ENCODE results near the gene R3HDML.
A peak's percentile ranks its signal among the peaks of the same experiment; 100 is the strongest.
"Not testable (repeated sequence)": the region's sequence is repeated elsewhere in the genome, so short reads cannot be mapped to it uniquely, and the experiment has no call there.

R3HDML gene, protein sequence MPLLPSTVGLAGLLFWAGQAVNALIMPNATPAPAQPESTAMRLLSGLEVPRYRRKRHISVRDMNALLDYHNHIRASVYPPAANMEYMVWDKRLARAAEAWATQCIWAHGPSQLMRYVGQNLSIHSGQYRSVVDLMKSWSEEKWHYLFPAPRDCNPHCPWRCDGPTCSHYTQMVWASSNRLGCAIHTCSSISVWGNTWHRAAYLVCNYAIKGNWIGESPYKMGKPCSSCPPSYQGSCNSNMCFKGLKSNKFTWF

DNA sequence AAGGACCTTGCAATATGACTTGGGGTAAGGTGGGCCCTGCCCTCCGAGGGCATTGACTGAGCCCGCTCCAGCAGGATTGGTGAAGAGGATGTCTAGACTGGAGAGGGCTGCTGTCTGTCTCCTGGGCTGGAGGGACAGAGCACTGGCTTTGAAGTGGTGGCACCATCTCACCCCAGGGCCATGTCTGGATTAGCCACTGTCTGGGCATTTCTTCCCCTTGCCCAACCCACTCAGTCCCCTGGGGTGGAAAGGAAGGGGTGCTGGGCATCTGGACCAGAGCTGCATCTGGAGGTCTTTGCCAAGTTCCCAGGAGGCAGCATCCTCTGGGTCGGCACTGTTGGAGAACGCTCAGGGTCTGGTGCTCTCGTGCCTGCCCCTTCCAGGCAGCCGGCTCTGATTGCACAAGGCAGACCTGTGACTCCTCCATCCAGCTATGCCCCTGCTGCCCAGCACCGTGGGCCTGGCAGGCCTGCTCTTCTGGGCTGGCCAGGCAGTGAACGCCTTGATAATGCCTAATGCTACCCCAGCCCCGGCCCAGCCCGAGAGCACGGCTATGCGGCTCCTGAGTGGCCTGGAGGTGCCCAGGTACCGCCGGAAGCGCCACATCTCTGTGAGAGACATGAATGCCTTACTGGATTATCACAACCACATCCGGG, at the start of gene R3HDML:
Gene R3HDML (plus strand): TSS at position 319 of the 656 bp plus-strand sequence. CDS start 115 bp downstream, at position 434.
- no peak for DNase-seq

DNA sequence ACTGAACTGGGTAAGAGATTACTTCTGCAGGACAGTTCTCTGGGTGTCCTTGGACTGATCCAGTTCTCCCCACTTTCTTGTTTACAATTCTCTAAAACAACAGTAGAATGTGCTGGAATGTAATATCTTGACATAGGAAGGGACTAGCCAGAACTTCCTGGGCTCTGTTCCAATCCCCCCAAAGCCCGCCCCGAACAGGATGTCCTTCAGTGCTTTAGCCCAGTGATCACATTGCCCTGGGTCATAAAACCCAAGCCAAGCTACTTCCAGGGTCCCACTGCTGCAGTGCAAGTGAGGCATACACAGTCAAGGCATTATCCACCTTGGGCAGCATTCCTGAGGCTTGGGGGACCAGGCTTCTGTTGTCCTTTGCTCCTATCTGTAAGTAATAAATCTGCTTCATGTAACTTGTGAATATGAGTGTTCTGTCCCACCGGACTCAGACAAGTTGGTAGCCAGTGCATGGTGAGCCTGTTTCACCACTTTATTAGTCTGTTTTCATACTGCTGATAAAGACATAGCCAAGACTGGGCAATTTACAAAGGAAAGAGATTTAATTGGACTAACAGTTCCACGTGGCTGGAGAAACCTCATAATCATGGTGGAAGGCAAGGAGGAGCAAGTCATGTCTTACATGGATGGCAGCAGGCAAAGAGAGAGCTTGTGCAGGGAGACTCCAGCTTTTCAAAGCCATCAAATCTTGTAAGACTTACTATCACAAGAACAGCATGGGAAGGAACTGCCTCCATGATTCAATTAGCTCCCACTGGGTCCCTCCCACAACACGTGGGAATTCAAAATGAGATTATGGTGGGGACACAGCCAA, 49.4 kb upstream of the R3HDML start:
- DNase-seq, result no peak

DNA sequence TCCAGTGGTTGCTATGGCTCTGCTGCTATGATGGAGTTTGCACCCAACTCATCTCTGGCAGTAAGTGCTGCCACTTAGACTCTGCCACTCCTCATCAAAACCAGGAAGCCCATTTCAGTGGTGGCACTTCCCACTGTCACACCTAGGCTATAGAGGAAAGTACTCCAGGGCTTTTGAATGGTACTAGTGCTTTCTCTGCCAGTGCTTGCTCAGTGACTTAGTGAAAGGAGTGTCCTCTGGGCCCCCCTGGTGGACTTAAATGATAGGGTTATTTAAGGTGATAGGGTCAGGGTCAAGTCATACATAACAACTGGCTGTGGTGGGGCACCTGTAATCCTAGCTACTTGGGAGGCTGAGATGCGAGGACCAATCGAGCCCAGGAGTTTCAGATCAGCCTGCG, 48.6 kb upstream of the R3HDML start:
- DNase-seq, result no peak

DNA sequence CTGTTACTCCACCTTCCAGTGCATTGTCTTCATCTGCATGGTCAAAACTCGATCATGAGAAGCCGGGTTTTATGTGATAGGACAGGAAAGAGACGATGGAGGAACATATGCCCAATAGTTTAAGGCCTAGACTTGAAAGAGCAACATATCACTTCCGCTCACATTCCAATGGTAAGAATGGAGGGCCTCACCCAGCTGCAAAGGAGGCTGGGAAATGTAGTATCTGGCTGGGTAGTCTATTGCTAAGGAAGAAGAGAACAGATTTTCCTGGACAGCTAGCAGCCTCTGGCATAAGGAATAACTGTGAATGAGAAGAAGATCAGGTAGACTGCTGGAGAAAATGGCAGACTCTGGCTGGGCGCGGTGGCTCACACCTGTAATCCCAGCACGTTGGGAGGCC, 45.1 kb upstream of the R3HDML start:
- no peak for DNase-seq

DNA sequence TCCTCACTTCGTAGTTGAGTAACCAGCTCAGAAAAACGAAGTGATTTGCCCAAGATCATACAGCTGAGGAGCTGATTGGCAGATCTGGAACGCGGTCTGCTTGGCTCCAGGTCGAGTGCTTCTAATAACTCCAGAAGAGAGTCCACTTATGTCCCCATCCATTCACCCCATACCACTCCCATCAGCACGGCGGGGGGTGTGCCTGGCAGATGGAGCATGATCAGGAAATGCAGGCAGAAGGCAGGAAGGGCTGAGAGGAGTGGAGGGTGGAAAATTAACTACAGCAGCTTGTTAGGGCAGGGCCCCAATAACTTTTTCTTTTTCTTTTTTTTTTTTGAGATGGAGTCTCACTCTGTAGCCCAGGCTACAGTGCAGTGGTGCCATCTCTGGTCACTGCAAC, 40.8 kb upstream of the R3HDML start:
- no peak for DNase-seq

DNA sequence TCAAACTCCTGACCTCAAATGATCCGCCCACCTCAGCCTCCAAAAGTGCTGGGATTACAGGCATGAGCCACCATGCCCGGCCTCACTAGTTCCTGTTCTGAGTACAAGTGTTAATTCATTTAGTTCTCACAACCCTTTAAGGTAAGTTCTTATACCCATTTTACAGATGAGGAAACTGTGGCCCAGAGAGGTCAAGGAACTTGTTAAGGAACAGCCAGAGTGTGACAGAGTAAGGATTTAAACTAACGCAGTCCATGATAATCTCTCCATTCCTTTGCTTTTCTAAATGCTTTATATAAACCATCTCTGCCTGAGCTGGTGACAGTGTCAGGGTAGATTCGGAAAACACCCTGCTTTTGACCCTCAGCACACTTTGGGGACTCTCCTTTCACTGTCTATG, 39.1 kb upstream of the R3HDML start:
- no peak for DNase-seq

DNA sequence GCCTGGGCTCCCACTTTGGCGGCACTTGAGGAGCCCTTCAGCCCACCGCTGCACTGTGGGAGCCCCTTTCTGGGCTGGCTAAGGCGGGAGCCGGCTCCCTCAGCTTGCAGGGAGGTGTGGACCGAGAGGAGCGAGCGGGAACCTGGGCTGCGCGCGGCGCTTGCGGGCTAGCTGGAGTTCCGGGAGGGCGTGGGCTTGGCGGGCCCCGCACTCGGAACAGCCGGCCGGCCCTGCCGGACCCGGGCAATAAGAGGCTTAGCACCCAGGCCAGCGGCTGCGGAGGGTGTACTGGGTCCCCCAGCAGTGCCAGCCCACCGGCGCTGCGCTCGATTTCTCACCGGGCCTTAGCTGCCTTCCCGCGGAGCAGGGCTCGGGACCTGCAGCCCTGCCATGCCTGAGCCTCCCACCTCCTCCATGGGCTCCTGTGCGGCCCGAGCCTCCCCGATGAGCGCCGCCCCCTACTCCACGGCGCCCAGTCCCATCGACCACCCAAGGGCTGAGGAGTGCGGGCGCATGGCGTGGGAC, 37.8 kb upstream of the R3HDML start:
- not testable (repeated sequence) for DNase-seq

DNA sequence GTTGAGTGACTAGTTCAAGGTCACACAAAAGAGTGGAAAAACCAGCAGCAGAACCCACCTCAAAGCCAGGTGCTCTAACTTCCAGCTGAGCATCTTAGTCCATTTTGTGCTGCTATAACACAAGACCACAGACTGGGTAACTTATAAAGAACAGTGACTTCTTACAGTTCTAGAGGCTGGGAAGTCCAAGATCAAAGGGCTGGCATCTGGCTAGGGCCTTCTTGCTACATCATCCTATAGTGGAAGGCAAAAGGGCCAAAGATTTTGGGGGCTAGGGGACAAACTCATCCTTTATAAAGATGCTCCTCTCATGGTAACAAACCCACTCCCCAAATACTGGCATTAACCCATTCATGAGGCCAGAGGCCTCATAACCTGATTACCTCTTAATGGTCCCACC, 35.6 kb upstream of the R3HDML start:
- no peak for DNase-seq

DNA sequence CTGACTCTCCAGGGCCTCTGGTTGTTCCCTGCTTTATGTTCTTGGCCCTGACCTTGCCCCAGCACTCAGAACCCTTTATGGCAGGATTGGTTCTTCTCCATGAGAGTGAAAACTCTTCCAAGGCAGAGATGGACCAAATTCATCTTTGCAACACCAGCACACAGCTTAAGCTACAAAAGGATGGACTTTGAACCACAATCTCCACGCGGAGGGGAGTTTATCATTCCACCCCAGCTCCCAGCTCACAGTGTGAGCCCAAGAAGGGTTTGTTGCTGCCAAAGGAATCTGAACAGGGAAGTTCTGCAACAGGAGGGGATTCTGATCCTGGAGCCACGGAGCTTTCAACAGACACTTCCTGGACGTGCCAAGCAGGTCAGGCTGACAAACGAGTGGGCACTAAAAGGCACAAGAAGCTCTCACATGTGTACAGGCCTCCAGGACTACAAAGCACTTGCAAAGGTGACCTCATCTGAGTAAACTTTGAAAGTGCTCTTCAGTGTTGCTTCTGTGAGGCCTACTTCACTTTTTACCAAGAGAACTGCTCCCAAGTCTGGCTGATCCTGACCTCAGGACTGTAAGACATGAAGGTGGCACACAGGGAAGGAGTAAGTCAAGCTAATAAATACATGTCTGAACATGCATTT, 34.7 kb upstream of the R3HDML start:
- no peak for DNase-seq

DNA sequence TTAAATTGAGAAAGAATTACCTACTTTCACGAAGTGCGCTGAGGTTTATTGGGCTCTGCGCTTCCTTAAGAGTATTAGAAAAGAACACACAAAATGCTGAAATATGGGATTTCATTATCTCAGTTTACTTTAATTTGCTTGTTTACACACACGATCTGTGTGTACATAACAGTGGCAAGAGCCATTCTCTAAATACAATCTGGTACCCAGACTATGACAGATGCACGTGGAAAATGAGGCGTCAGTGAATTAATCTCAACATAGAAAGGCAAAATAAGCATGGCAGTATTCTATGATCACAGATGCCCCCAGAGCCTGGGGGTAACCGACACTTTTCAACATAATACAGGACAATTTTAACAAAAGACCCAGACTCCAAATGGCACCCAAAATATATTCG, 34.1 kb upstream of the R3HDML start:
- no peak for DNase-seq

DNA sequence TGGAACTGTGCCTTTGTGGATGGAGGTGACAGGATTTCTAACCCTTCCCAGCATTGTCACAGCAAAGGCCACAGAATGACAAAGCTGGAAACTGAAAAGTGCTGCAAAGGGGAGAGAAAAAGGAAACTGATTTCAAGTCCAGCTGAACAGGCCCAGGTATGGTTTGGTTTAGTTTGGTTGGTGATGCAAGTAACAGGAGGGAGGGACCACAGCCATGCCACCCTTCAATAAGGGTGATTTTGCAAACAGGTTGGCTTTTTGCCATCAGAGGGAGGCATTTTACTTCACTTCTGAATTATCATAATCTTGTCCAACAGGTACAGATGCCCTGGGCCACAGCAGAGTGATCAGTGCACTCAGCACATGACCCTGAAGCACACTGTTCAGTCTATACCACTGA, 32.5 kb upstream of the R3HDML start:
- DNase-seq, result no peak

DNA sequence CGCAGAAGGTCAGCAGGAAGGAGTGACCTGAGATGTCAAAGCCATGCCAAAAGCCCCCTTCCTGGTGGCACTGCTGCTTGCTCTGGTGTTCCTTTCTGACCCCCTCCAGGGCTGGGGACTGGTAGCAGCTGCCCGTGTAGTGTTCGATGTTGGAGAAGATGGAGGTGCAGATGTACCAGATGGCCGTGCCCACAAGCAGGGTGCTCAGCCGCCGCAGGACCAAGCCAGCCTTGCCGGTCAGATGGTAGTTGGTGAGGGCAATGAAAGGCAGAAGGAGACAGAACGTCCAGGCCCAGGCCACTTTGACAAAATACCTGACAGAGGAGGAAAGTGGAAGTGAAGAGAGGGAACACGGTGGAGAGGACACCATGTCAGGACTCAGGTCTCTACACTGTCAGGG, 29.9 kb upstream of the R3HDML start:
- no peak for DNase-seq

DNA sequence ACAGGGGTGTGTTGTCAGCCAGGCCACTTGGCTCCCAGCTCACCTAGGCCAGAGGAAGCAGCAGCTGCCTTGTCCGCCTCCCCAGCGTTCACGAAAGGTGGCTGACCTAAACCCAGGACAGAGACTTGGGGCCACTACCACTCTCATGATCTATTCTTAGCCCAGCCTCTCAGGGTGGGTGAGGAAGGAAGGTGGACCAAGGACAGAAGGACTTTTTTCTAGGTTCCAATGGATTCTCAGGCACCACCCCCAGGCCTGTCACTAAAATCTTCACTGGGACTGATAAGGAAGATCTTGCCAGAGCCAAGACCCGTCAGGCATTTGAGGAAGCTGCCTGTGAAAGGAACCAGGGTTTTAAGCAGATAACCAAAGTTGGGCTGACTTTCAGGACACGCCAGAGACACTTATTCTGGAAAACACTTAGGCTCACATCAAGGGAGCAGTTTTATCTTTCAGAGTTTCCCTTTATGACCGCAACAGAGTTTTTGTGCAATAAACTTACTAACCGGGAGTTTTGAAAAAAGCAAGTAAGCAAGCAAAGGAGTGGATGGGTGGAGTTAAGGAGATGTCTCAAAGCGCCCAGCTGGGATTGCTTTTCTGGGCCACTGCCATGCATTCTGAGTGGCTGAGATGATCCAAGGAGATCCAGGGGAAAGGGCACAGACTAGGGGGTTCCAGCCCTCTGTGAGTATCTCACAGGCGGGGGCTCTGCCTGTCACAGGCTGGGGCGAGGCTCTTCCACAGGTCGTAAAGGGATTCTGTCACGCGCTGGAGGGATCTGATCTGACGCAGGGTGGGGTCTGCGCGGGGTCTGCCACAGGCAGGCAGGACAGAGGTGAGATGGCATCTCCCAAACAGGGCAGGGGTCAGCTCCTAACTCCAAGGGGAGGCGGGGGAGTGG, 26.8 kb upstream of the R3HDML start:
- DNase-seq, result peak; percentile 38

DNA sequence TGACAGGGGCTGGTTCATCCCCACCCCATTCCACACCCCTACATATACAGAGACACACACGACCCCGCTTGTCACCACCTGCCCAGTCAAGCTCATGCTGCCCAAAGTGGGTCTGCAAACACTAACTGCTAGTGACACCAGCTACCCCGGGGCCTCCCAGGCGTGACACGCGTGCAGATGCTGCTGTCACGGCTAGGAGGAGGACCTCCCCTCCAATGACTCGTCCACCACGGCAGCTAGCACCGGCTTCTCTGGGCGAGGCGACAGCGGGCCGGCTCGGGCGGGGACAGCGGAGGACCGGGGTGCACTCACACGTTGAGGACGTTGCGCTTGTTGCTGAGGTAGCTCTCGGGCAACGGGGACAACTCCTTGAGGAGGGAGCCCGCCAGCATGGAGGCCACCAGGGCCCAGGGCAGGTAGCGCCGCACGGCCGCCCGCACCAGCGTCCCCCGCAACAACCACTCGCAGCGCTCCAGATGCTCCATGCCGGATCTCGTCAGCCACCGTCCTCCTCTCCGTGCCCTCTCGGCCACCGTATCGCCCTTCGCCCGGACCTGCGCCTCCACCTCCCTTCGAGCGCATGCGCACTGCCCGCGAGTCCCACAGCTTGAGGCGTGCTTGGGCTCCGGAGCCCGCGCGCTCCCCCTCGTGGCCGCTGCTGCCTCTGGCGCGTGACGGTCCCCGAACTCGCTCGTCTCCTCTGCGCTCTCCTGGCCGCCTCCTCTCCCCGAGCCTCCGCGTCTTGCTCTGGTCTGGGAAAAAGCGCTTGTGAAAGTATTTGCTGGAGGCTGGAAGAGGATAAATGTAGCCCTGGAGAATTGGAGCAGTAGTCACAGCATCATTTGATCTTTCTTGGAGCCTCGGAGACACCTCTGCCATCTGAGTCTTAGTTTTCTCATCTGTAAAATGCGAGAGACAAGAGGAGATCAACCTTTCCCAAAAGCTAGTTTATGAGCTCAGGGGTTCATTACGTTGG, 25.9 kb upstream of the R3HDML start, which contains the start of gene FITM2:
Gene FITM2 (minus strand): TSS at position 539 of the 976 bp plus-strand sequence. CDS start 54 bp downstream, at position 485.
- DNase-seq, result peak; percentile 98

DNA sequence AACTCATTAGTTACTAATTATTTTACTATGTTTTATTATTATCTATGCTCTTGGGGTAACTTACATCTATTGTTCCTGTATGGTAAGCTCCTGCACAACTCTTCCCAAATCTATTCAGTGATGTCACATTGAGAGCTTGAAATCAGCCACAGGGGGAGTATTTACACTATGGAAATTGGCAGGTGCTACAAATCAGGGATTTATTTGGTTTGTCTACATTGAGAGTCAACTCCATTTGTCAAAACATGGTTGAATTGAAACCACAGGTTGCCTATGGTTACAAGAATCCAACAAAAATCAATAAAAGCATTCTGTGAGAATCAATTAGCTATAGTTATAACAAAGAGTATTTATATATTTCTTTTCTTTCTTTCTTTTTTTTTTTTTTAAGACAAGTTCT, 22.0 kb upstream of the R3HDML start:
- no peak for DNase-seq

DNA sequence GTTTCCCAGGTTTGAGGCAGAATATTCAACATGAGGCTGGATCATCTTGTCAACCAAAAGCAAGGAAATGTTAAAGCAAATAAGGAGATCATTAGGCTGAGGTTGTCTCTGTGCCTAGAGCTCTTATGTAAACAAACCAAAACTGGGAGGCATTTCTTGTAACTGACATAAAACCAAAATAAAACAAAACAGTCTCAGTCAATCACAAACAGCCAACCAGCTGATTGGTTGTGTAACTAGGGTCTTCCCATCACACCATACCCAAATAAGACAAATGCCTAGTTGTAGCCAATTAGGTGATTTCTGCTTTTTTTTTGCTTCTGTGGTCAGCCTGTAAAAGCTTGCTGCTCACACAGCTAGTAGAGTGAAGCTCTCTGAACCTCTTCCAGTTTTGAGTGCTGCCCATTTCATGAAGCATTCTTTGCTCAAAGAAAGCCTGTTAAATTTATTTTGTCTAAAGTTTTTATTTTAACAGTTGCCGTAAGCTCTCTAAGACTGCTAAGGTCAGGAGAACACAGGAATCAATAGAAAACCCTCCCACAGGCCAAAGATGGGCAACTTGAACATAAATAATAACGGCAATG, 16.9 kb upstream of the R3HDML start:
- DNase-seq, result peak; percentile 1

DNA sequence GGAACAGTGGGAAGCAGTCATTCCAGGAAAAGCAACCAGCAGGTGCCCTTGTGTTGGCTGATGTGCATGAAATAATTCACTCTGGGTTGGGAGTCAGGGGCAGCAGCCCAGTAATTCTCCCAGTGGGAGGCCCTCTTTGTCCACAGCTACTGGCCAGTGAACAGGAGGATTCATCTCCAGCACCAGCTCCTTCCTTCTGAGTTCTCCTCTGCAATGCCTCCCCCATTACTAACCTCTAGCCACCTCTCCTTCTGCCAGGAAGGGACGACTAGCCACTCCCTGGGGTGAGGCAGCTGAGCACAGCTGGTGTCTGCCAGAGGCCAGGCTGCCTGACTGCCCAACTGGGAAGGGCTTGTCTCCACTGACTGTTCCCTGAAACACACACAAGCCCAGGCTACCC, 12.5 kb upstream of the R3HDML start:
- no peak for DNase-seq

DNA sequence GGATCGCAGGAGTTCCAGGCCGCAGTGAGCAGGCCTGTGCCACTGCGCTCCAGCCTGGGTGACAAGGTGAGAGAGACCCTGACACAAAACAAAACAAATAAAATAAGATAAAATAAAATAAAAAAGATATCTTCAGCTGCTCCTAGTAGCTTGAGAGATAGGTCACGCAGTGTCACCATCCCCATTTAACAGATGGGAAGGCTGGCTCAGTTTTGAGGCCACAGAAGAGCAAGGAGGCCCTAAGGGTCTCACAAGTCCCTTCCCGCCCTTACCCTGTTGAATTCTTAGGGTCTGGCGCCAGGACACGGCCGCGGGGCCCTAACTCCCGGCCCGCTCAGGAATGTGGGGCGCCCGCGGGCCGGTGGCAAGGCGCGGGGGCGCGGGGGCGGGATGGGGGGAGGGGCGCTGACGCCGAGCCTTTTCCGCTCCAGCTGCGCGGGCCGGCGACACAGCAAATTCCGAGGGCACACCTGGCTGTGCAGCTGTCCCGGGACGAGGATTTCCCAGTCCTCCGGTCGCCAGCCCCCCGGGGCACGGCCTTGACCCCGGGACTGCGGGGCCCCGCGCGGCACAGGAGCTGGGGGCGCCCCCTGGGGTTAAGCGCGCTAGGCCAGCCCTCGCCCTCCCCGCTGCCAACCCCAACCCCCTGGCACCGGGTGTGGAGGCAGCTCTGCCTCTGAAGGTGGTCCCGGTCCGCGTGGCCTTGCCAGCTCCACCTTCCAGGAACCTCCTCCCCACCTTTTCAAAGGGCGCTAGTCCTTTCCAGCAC, 10.3 kb upstream of the R3HDML start:
- no peak for DNase-seq

DNA sequence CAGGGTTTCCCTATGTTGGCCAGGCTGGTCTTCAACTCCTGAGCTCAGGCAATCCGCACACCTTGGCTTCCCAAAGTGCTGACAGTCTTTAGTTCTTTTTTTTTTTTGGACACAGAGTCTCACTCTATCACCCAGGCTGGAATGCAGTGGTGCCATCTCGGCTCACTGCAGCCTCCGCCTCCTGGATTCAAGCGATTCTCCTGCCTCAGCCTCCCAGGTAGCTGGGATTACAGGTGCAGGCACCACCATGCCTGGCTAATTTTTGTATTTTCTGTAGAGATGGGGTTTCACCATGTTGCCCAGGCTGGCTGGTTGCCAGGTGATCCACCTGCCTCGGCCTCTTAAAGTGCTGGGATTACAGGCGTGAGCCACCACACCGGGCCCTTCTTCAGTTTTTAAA, 9.1 kb upstream of the R3HDML start:
- not testable (repeated sequence) for DNase-seq

DNA sequence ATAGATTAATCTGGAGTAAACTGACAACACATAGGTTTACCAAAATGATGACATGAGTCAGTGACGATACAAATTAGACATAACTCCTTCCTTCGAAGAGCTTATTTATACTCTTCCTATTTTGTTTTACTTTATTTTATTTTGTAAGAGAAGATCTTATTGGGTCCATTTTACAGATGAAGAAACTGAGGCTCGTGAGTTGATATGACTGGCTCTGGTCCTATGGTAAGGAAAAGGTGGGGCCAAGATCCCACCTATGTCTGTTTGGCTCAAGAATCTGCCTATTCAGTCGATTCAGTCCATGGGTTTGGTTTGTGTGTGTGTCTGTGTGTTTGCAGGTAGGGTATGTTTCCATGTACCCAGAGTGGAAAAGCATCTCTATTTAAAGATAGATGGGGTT, 8.4 kb upstream of the R3HDML start:
- no peak for DNase-seq
